Neural cell (in vitro differentiated cells): Measurements from ENCODE around the gene ABL2.

ENCODE experiments used
- CTCF ChIP-seq: fragments of 450-650 bp; IDR thresholded peaks from 2 replicates; pipeline ENCODE4 v1.5.1; 2014; ENCODE audit warnings: antibody characterized with exemption, mild to moderate bottlenecking, moderate library complexity; ENCODE audit not compliant: poor library complexity, severe bottlenecking
- EZH2 ChIP-seq: fragments of 200-600, 300-800 bp; shearing (Covaris generic), sonication (generic); IDR thresholded peaks from 2 replicates; pipeline ENCODE4 v1.6.1; 2014; ENCODE audit warnings: antibody characterized with exemption, low read length, borderline replicate concordance, mild to moderate bottlenecking; ENCODE audit not compliant: insufficient read depth, poor library complexity, severe bottlenecking
- POLR2AphosphoS5 ChIP-seq: IDR thresholded peaks from 2 replicates; pipeline ENCODE4 v1.6.1; 2012
- RAD21 ChIP-seq: fragments of 450-650 bp; conservative IDR thresholded peaks from 2 replicates; pipeline ENCODE4 v1.6.1; 2014; ENCODE audit warnings: antibody characterized with exemption, mild to moderate bottlenecking, moderate library complexity
- REST ChIP-seq: IDR thresholded peaks from 2 replicates; pipeline ENCODE4 v1.6.1; 2012; ENCODE audit warnings: borderline replicate concordance
- SMC3 ChIP-seq: fragments of 450-650 bp; conservative IDR thresholded peaks from 2 replicates; pipeline ENCODE4 v1.6.1; 2014; ENCODE audit warnings: antibody characterized with exemption, mild to moderate bottlenecking, moderate library complexity; ENCODE audit not compliant: poor library complexity
- TAF1 ChIP-seq: IDR thresholded peaks from 2 replicates; pipeline ENCODE4 v1.6.1; 2012; ENCODE audit warnings: low read depth

GRCh38 chr1:179124873-179125272 lies 104.6 kb downstream of the ABL2 start:
- no peak for TF ChIP-seq RAD21
- TF ChIP-seq CTCF: no peak
- TF ChIP-seq EZH2: no peak
- TF ChIP-seq POLR2AphosphoS5: no peak
- TF ChIP-seq SMC3: no peak
- no peak for TF ChIP-seq REST
- no peak for TF ChIP-seq TAF1
